Right lobe of liver (tissue), 4 donors: ENCODE results near the gene STPG4.

ENCODE experiments used
- CTCF ChIP-seq, 4 donors: fragments of 200-600 bp in 3 of 4; fragments of 450-650 bp in 1 of 4; IDR thresholded peaks; one replicate each; pipeline versions ENCODE4 v1.5.1 to v1.8.0; 2016 to 2022; ENCODE audit warnings: antibody characterized with exemption in 4 of 4, mild to moderate bottlenecking in 2 of 4
- POLR2A ChIP-seq: fragments of 450-650 bp; IDR thresholded peaks from one replicate; pipeline ENCODE4 v1.6.1; 2017; ENCODE audit warnings: antibody characterized with exemption, mild to moderate bottlenecking
- donor health status: DM: no; HTN: no; CAD: no.
- donor health status: DM: no; HTN: no; CAD: no.
- donor health status: DM: no; HTN: yes; CAD: no.

GRCh38 chr2:47196046-47196445, 40.9 kb upstream of the STPG4 start:
- no peak for TF ChIP-seq CTCF (IDR thresholded peaks at IDR 0.05)
- no peak for TF ChIP-seq POLR2A
